Measurements from ENCODE around the gene ABI1. TPM values are rescaled to one million over a fixed set of nuclear protein-coding genes. Genes with fewer than 3 reads are reported as not detected.
A peak's percentile ranks its signal among the peaks of the same experiment; 100 is the strongest.
"Not testable (repeated sequence)": the region's sequence is repeated elsewhere in the genome, so short reads cannot be mapped to it uniquely, and the experiment has no call there.

The ABI1 gene
- total RNA-seq, 1 experiment from 2014 or later = 33.9 TPM

DNA sequence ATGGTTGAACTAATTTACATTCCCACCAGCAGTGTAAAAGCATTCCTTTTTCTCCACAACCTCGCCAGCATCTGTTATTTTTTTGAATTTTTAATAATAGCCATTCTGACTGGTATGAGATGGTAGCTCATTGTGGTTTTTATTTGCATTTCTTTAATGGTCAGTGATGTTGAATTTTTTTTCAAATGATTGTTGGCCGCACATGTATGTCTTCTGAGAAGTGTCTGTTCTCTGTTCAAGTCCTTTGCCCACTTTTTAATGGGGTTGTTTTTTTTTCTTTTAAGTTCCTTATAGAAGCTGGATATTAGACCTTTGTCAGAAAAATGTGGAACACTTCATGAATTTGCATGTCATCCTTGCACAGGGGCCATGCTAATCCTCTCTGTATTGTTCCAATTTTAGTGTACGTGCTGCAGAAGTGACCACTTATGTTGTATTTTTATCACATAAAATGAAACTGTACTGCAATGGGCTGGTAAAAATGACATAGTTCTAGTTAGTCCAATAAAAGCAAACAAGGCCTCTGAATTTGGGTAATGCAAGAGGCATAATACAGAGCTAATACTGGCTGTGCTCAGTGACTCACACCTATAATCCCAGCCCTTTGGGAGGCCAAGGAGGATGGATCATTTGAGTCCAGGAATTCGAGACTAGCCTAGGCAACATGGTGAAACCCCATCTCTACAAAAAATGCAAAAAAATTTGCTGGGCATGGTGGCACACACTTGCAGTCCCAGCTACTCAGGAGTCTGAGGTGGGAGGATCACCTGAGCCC, 70.3 kb downstream of the ABI1 start:
- DNase-seq (ENCODE audit: low spot score) (no peak), ATAC-seq (no peak)
- H3K4me3 Mint-ChIP-seq = no peak overlapping the region
- CTCF ChIA-PET = no interaction called here
- H3K27me3 Mint-ChIP-seq (ENCODE audit: low read depth) = no peaks in the 10 kb centered on the region
- no peak for TF ChIP-seq TCF7 (CRISPR knock-in tag; IDR thresholded peaks at IDR 0.05; ENCODE audit: low read depth)
- TF ChIP-seq ELF4 (CRISPR knock-in tag; IDR thresholded peaks at IDR 0.05; ENCODE audit: low read depth) = no peak
- TF ChIP-seq, protein P1, sequence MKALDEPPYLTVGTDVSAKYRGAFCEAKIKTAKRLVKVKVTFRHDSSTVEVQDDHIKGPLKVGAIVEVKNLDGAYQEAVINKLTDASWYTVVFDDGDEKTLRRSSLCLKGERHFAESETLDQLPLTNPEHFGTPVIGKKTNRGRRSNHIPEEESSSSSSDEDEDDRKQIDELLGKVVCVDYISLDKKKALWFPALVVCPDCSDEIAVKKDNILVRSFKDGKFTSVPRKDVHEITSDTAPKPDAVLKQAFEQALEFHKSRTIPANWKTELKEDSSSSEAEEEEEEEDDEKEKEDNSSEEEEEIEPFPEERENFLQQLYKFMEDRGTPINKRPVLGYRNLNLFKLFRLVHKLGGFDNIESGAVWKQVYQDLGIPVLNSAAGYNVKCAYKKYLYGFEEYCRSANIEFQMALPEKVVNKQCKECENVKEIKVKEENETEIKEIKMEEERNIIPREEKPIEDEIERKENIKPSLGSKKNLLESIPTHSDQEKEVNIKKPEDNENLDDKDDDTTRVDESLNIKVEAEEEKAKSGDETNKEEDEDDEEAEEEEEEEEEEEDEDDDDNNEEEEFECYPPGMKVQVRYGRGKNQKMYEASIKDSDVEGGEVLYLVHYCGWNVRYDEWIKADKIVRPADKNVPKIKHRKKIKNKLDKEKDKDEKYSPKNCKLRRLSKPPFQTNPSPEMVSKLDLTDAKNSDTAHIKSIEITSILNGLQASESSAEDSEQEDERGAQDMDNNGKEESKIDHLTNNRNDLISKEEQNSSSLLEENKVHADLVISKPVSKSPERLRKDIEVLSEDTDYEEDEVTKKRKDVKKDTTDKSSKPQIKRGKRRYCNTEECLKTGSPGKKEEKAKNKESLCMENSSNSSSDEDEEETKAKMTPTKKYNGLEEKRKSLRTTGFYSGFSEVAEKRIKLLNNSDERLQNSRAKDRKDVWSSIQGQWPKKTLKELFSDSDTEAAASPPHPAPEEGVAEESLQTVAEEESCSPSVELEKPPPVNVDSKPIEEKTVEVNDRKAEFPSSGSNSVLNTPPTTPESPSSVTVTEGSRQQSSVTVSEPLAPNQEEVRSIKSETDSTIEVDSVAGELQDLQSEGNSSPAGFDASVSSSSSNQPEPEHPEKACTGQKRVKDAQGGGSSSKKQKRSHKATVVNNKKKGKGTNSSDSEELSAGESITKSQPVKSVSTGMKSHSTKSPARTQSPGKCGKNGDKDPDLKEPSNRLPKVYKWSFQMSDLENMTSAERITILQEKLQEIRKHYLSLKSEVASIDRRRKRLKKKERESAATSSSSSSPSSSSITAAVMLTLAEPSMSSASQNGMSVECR (CRISPR knock-in tag; IDR thresholded peaks at IDR 0.05; ENCODE audit: borderline replicate concordance) = no peak
- TF ChIP-seq, protein P2, sequence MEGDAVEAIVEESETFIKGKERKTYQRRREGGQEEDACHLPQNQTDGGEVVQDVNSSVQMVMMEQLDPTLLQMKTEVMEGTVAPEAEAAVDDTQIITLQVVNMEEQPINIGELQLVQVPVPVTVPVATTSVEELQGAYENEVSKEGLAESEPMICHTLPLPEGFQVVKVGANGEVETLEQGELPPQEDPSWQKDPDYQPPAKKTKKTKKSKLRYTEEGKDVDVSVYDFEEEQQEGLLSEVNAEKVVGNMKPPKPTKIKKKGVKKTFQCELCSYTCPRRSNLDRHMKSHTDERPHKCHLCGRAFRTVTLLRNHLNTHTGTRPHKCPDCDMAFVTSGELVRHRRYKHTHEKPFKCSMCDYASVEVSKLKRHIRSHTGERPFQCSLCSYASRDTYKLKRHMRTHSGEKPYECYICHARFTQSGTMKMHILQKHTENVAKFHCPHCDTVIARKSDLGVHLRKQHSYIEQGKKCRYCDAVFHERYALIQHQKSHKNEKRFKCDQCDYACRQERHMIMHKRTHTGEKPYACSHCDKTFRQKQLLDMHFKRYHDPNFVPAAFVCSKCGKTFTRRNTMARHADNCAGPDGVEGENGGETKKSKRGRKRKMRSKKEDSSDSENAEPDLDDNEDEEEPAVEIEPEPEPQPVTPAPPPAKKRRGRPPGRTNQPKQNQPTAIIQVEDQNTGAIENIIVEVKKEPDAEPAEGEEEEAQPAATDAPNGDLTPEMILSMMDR (IDR thresholded peaks at IDR 0.05) = no peak
- no peak for TF ChIP-seq HMGA2 (CRISPR knock-in tag; IDR thresholded peaks at IDR 0.05)
- TF ChIP-seq ZNF138 (CRISPR knock-in tag; conservative IDR thresholded peaks at IDR 0.05) = no peak
- TF ChIP-seq TEAD1 (CRISPR knock-in tag; IDR thresholded peaks at IDR 0.05) = no peak
- no peak for TF ChIP-seq SP1 (CRISPR knock-in tag; conservative IDR thresholded peaks at IDR 0.05)
- TF ChIP-seq NFYB (CRISPR knock-in tag; conservative IDR thresholded peaks at IDR 0.05; ENCODE audit: low read depth) = no peak
- TF ChIP-seq JAZF1 (CRISPR knock-in tag; IDR thresholded peaks at IDR 0.05) = no peak
- TF ChIP-seq, protein P3, sequence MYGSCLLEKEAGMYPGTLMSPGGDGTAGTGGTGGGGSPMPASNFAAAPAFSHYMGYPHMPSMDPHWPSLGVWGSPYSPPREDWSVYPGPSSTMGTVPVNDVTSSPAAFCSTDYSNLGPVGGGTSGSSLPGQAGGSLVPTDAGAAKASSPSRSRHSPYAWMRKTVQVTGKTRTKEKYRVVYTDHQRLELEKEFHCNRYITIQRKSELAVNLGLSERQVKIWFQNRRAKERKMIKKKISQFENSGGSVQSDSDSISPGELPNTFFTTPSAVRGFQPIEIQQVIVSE (CRISPR knock-in tag; IDR thresholded peaks at IDR 0.05; ENCODE audit: borderline replicate concordance) = no peak
- TF ChIP-seq SMAD4 (CRISPR knock-in tag; IDR thresholded peaks at IDR 0.05) = no peak
- TF ChIP-seq ZBTB21 (CRISPR knock-in tag; IDR thresholded peaks at IDR 0.05; ENCODE audit: borderline replicate concordance) = no peak
- TF ChIP-seq SOX15 (CRISPR knock-in tag; IDR thresholded peaks at IDR 0.05) = no peak
- no peak overlapping the region for H3K27ac Mint-ChIP-seq
- H3K36me3 Mint-ChIP-seq = peaks cover 8% of the 10 kb centered on the region
- peaks cover 19% of the 10 kb centered on the region for H3K9me3 Mint-ChIP-seq
- POLR2A ChIA-PET = no interaction called here
- peaks cover 16% of the 10 kb centered on the region for H3K4me1 Mint-ChIP-seq

DNA sequence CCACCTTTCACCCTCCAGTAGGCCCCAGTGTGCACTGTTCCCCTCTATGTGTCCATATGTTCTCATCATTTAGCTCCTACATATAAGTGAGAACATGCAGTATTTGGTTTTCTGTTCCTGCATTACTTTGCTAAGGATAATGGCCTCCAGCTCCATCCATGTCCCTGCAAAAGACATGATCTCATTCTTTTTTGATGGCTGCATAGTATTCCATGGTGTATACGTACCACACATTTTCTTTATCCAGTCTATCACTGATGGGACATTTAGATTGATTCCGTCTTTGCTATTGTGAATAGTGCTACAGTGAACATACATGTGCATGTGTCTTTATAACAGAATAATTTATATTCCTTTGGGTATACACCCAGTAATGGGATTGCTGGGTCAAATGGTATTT, 71.0 kb downstream of the ABI1 start:
- peaks cover 13% of the 10 kb centered on the region for H3K9me3 Mint-ChIP-seq

DNA sequence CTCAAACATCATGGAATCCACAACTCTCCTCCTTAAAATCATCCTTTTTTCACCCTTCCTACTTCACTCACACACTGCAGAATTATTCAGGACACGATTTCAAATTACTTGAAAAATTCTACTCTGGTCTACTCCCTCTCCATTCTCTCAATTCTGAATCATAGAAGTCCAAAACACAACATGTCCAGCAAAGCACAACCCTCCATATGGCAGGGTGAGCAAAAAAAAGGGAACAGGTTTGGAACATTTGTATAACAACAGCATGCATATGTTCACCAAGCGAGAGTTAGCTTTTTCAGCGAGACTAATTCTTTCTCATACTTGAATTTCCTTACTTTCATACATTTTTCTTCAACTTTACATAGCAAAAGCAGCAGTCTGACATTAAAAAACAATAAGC, 73.4 kb downstream of the ABI1 start:
- H3K27me3 Mint-ChIP-seq (ENCODE audit: low read depth) = no peaks in the 10 kb centered on the region
- H3K9me3 Mint-ChIP-seq = peaks cover 13% of the 10 kb centered on the region
- peak overlapping the region; percentile 47 for H3K27ac Mint-ChIP-seq
- H3K4me1 Mint-ChIP-seq = peaks cover 32% of the 10 kb centered on the region
- DNase-seq (ENCODE audit: low spot score) (no peak), ATAC-seq (no peak)
- POLR2A ChIA-PET = no interaction called here
- H3K36me3 Mint-ChIP-seq = peaks cover 3% of the 10 kb centered on the region; the same call in 1 of the 2 replicates
- H3K4me3 Mint-ChIP-seq = no peak overlapping the region
- CTCF ChIA-PET = no interaction called here
- TF ChIP-seq, protein P4, sequence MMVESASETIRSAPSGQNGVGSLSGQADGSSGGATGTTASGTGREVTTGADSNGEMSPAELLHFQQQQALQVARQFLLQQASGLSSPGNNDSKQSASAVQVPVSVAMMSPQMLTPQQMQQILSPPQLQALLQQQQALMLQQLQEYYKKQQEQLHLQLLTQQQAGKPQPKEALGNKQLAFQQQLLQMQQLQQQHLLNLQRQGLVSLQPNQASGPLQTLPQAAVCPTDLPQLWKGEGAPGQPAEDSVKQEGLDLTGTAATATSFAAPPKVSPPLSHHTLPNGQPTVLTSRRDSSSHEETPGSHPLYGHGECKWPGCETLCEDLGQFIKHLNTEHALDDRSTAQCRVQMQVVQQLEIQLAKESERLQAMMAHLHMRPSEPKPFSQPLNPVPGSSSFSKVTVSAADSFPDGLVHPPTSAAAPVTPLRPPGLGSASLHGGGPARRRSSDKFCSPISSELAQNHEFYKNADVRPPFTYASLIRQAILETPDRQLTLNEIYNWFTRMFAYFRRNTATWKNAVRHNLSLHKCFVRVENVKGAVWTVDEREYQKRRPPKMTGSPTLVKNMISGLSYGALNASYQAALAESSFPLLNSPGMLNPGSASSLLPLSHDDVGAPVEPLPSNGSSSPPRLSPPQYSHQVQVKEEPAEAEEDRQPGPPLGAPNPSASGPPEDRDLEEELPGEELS (CRISPR knock-in tag; IDR thresholded peaks at IDR 0.05) = no peak
- TF ChIP-seq, protein P2 (IDR thresholded peaks at IDR 0.05) = no peak
- TF ChIP-seq MXD4 (CRISPR knock-in tag; IDR thresholded peaks at IDR 0.05; ENCODE audit: borderline replicate concordance) (no peak), FOXK1 (CRISPR knock-in tag; IDR thresholded peaks at IDR 0.05) (no peak), CREM (CRISPR knock-in tag; IDR thresholded peaks at IDR 0.05) (no peak), ZNF219 (CRISPR knock-in tag; IDR thresholded peaks at IDR 0.05; ENCODE audit: borderline replicate concordance) (no peak)

More for the DNA sequence above, 71.0 kb downstream of the ABI1 start:
- H3K4me3 Mint-ChIP-seq; CTCF ChIA-PET; H3K27me3 Mint-ChIP-seq (ENCODE audit: low read depth); H3K27ac Mint-ChIP-seq; POLR2A ChIA-PET; DNase-seq (ENCODE audit: low spot score); H3K36me3 Mint-ChIP-seq; ATAC-seq: not testable (repeated sequence)
- peaks cover 16% of the 10 kb centered on the region for H3K4me1 Mint-ChIP-seq
